Measurements from ENCODE around the gene APLF.

Gene APLF

DNA sequence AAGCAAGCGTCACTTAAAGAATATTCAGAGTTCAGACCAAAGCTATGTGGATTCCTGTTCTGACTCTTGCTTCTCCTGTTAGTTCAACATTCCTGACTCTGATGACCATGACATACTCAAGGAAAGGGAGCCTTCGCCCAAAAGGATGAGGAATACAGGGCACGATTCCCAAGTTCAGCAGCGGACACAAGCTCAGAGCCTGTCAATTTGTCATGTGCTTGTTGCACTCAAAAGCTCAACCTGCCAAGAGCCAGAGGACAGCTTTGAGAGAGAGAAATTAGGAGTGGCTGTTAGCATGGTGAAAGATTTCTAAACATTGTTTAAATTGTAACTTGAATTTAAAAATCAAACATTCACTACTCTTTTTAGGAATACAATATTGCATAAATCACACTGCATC is 33.3 kb downstream of the APLF start:
- no peaks in the 10 kb centered on the region for H3K79me2 ChIP-seq (ENCODE audit: insufficient read depth, low read length)
- no peak overlapping the region for H3K27ac ChIP-seq (ENCODE audit: low read depth, low read length)
- H3K4me3 ChIP-seq (ENCODE audit: insufficient read depth, low read length, poor library complexity, severe bottlenecking): no peak overlapping the region
- H3K36me3 ChIP-seq (ENCODE audit: low read length): no peaks in the 10 kb centered on the region
- H3K9me3 ChIP-seq (ENCODE audit: insufficient read depth, low read length): peaks cover 2% of the 10 kb centered on the region; the same call in 1 of the 2 replicates
- H3K9ac ChIP-seq (ENCODE audit: low read length): no peak overlapping the region
- no peaks in the 10 kb centered on the region for H3K27me3 ChIP-seq (ENCODE audit: low read length)
- TF ChIP-seq EZH2phosphoT487 (conservative IDR thresholded peaks at IDR 0.05; ENCODE audit: low read length): no peak
- TF ChIP-seq, protein P1, sequence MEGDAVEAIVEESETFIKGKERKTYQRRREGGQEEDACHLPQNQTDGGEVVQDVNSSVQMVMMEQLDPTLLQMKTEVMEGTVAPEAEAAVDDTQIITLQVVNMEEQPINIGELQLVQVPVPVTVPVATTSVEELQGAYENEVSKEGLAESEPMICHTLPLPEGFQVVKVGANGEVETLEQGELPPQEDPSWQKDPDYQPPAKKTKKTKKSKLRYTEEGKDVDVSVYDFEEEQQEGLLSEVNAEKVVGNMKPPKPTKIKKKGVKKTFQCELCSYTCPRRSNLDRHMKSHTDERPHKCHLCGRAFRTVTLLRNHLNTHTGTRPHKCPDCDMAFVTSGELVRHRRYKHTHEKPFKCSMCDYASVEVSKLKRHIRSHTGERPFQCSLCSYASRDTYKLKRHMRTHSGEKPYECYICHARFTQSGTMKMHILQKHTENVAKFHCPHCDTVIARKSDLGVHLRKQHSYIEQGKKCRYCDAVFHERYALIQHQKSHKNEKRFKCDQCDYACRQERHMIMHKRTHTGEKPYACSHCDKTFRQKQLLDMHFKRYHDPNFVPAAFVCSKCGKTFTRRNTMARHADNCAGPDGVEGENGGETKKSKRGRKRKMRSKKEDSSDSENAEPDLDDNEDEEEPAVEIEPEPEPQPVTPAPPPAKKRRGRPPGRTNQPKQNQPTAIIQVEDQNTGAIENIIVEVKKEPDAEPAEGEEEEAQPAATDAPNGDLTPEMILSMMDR (IDR thresholded peaks at IDR 0.05; ENCODE audit: insufficient read depth, low read length, poor library complexity, severe bottlenecking): no peak
- no peak overlapping the region for H2AFZ ChIP-seq (ENCODE audit: low read depth, low read length, severe bottlenecking)
- no peak overlapping the region for H3K4me2 ChIP-seq (ENCODE audit: low read depth, low read length, poor library complexity, severe bottlenecking)
- H3K9me2 ChIP-seq (replicated peaks; ENCODE audit: insufficient read depth, low read length): no peaks in the 10 kb centered on the region
- H4K20me1 ChIP-seq (ENCODE audit: low read depth, low read length): no peaks in the 10 kb centered on the region
- no peaks in the 10 kb centered on the region; the same call in 1 of the 2 replicates for H3F3A ChIP-seq (ENCODE audit: insufficient read depth)

DNA sequence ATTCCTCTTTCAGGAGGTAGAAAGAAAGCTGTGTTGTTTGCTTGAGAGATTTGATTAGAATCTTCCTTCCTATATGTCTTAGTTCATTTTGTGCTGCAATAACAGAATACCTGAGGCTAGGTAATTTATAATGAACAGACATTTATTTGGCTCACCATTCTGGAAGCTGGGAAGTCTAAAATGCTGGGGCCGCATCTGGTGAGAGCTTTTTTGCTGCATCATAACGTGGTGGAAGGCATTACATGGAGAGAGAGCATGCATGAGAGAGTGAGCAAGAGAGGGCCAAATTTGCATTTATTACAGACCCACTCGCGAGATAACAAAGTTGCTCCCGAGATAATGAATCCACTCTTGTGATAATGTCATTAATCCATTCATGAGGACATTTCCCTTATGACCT is 34.4 kb downstream of the APLF start:
- Histone ChIP-seq H3K4me2 (ENCODE audit: low read depth, low read length, poor library complexity, severe bottlenecking) (no peak overlapping the region), H3K27ac (ENCODE audit: low read depth, low read length) (no peak overlapping the region), H3K27me3 (ENCODE audit: low read length) (no peaks in the 10 kb centered on the region), H3K4me3 (ENCODE audit: insufficient read depth, low read length, poor library complexity, severe bottlenecking) (no peak overlapping the region), H3K9me3 (ENCODE audit: insufficient read depth, low read length) (no peaks in the 10 kb centered on the region), H3K9me2 (replicated peaks; ENCODE audit: insufficient read depth, low read length) (no peaks in the 10 kb centered on the region), H3K79me2 (ENCODE audit: insufficient read depth, low read length) (no peaks in the 10 kb centered on the region), H3K36me3 (ENCODE audit: low read length) (no peaks in the 10 kb centered on the region), H2AFZ (ENCODE audit: low read depth, low read length, severe bottlenecking) (no peak overlapping the region), H4K20me1 (ENCODE audit: low read depth, low read length) (no peaks in the 10 kb centered on the region), H3F3A (ENCODE audit: insufficient read depth) (no peaks in the 10 kb centered on the region; the same call in 1 of the 2 replicates), H3K9ac (ENCODE audit: low read length) (no peak overlapping the region)
- TF ChIP-seq, protein P1 (IDR thresholded peaks at IDR 0.05; ENCODE audit: insufficient read depth, low read length, poor library complexity, severe bottlenecking): no peak
- TF ChIP-seq EZH2phosphoT487 (conservative IDR thresholded peaks at IDR 0.05; ENCODE audit: low read length): no peak

DNA sequence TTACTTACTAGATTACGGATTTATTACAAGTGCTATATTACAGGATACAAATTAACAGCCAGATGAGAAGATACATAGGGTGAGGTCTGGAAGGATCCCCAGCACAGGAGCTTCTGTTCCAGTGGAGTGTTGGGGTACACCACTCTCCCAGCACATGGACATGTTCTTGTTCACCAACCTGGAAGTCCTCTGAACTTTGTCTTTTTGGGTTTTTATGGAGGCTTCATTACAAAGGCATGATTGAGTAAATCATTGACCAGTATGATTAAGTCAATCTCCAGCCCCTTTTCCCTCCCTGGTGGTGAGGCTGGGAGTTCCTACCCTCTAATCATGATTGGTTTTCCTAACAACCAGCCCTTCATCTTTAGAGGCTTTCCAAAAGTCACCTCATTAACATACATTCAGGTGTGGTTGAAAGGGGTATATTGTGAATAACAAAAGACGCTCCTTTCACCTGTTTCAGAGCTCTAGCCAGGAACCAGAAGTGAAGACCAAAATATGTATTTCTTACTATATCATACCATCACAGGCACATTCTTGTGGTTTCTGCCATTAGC is 38.3 kb downstream of the APLF start:
- Histone ChIP-seq H4K20me1 (ENCODE audit: low read depth, low read length) (no peaks in the 10 kb centered on the region), H3K27ac (ENCODE audit: low read depth, low read length) (no peak overlapping the region), H2AFZ (ENCODE audit: low read depth, low read length, severe bottlenecking) (no peak overlapping the region), H3K27me3 (ENCODE audit: low read length) (no peaks in the 10 kb centered on the region), H3K36me3 (ENCODE audit: low read length) (no peaks in the 10 kb centered on the region), H3F3A (ENCODE audit: insufficient read depth) (no peaks in the 10 kb centered on the region), H3K79me2 (ENCODE audit: insufficient read depth, low read length) (no peaks in the 10 kb centered on the region), H3K4me3 (ENCODE audit: insufficient read depth, low read length, poor library complexity, severe bottlenecking) (no peak overlapping the region), H3K4me2 (ENCODE audit: low read depth, low read length, poor library complexity, severe bottlenecking) (no peak overlapping the region), H3K9ac (ENCODE audit: low read length) (no peak overlapping the region), H3K9me2 (replicated peaks; ENCODE audit: insufficient read depth, low read length) (no peaks in the 10 kb centered on the region), H3K9me3 (ENCODE audit: insufficient read depth, low read length) (no peaks in the 10 kb centered on the region)
- no peak for TF ChIP-seq EZH2phosphoT487 (conservative IDR thresholded peaks at IDR 0.05; ENCODE audit: low read length)
- TF ChIP-seq, protein P1 (IDR thresholded peaks at IDR 0.05; ENCODE audit: insufficient read depth, low read length, poor library complexity, severe bottlenecking): no peak
